Measurements from ENCODE around the gene SPDYE9. TPM values are rescaled to one million over a fixed set of nuclear protein-coding genes. Genes with fewer than 3 reads are reported as not detected.
"Not testable (repeated sequence)": the region's sequence is repeated elsewhere in the genome, so short reads cannot be mapped to it uniquely, and the experiment has no call there.

Gene SPDYE9, protein sequence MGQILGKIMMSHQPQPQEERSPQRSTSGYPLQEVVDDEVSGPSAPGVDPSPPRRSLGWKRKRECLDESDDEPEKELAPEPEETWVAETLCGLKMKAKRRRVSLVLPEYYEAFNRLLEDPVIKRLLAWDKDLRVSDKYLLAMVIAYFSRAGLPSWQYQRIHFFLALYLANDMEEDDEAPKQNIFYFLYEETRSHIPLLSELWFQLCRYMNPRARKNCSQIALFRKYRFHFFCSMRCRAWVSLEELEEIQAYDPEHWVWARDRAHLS
- not detected in 2 replicates for total RNA-seq (2014; rRNA removed; shearing (Covaris generic))

DNA sequence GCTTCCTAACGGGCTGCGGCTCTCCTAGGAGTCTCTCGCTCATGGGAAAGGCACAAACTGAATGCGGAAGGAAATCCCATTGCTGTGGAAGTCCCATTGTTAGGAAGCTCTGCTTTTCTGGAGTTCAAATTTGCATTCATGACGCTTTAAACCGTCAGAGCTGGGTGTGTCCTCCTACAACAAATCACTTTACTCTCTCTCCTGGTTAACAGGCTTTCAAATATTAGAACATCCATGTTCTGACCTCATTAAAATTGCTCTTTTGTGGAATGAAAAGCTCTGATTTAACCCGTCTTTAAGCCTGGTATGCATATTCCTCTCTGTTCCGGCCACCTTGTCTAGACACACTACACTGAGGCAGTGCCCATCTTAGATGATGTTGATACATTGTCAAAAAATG lies at the start of gene SPDYE9:
Gene SPDYE9, minus strand, starts transcription at position 101 of the 400 bp plus-strand sequence. CDS start 1,800 bp downstream, outside the sequence.
- not testable (repeated sequence) for DNase-seq (ENCODE audit: low read depth)

DNA sequence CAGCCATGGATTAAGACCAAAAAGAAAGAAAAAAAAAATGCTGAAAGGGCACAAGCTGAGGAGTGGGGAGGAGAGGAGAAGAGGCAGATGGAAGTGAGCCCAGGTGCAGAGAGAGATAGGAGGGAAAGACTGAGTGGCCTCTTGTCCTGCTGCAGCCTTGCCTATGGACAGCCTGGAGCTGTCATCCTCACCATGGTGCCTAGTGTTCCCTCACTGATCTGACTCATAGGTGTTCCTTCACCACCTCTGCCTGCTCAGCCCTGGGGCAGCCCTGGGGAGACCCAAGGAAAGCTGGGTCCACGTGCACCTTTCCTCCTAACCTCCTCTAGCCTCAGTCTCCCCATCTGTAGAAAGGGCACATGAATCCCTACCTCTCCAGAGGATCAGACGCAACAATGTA lies 49.0 kb upstream of the SPDYE9 start:
- DNase-seq (ENCODE audit: low read depth): not testable (repeated sequence)

DNA sequence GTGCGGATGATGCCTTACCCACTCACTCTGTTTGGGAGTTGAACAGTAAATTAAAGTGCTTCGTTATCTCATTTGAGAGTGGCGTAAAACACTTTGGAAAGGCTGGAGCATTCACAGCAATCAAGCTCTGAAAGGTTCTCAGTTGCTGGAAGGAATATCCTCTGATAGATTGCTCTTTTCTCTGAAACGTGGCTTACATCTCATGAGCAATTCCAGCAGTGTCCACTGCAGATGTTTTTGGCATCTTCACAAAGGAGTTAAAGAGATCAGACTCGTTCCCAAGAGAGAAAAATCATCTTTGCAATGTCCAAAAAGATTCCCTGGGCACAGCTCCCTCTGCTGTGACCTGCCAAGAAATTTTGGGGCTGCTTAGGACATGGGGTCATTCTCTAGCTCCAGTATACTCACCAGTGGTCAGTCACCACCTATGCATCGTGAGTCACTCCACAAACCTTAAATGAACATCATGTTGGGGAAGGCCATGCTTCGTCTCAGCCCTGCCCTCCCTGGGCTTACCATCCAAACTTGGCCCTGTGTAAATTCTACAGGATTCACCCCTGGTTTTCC lies 46.9 kb upstream of the SPDYE9 start:
- not testable (repeated sequence) for DNase-seq (ENCODE audit: low read depth)

DNA sequence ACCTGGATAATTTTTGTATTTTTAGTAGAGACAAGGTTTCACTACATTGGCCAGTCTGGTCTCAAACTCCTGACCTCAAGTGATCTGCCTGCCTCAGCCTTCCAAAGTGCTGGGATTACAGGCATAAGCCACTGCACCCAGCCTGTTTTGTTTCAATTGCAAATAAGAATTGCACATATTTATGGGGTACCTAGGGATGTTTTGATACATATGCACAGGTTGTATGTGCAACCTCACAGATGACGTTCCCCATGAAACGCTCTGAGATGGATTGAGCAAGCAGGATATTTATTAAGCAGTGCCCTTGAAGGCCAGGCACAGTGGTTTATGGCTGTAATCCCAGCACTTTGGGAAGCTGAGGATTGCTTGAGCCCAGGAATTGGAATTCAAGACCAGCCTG lies 44.8 kb upstream of the SPDYE9 start:
- not testable (repeated sequence) for DNase-seq (ENCODE audit: low read depth)

DNA sequence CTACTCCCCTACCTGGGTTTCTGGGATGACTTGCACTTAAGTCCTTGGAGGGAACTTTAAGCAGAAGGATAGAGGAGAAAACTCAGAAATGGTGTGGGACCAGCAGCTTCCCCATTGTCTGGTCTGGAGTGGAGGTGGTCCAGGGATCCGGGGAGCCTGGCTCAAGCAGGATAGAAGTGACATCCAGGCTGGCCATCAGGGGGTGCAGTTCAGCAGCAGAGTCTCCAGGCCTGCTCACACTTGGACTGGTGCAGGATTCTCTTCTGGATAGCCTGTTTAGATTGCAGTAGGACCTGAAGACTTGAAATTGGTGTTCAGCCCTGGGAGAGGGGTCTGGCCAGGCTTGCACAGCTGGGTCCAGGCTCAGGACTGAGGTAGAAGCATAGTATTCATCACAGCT lies 38.3 kb upstream of the SPDYE9 start:
- not testable (repeated sequence) for DNase-seq (ENCODE audit: low read depth)

DNA sequence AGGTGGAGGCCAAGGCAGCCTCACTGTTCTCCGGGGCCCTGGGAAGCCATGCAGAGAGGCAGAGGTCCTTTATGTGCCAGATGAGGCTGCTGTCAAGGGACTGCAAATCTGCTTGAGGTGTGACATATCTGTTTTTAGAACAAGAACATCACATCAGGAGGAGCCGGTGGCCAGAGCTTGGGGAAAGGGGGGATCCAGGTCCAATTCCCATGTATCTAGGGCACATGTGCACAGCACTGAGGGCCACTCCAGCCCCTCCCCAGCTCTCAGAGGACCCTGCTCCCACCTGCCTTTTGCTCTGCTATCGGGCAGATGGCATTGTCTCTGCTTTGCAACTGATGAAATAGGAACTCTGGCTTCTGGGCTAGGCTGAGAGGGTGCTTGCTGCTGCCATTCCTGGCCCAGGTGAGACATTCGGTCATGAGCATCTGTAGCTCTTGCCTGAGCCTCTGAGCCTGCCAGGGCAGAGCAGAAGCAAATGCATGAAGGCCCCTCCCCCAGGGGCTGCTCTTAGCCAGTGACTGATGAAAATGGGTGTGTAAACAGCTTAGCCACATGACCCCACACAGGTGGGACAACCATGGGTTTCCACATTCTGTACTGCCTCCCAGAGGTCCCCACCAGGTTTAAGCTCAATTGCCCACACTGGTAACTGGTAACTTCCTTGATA lies 37.1 kb upstream of the SPDYE9 start:
- not testable (repeated sequence) for DNase-seq (ENCODE audit: low read depth)

DNA sequence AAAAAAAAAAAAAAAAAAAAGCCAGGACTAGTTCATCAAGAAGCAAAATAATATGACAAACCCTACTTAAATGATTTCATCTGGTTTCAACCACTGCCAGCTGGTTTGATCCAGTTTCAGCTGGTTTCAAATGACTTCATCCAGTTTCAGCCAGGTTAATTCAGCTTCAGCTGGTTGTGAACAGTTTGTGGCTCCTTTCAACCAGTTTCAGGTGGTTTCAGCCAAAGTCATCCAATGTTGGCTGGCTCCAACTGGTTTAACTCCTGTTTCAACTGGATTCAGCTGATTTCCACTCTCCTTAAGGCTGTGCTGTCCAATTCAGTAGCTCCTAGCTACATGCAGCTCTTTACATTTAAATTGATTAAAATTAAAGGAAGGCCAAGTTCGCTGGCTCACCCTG lies 32.3 kb upstream of the SPDYE9 start:
- DNase-seq (ENCODE audit: low read depth): not testable (repeated sequence)

DNA sequence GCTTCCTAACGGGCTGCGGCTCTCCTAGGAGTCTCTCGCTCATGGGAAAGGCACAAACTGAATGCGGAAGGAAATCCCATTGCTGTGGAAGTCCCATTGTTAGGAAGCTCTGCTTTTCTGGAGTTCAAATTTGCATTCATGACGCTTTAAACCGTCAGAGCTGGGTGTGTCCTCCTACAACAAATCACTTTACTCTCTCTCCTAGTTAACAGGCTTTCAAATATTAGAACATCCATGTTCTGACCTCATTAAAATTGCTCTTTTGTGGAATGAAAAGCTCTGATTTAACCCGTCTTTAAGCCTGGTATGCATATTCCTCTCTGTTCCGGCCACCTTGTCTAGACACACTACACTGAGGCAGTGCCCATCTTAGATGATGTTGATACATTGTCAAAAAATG lies 28.0 kb downstream of the SPDYE9 start, which contains the start of gene SPDYE11:
Gene SPDYE11, minus strand, starts transcription at position 101 of the 400 bp plus-strand sequence. CDS start 1,800 bp downstream, outside the sequence.
- not testable (repeated sequence) for DNase-seq (ENCODE audit: low read depth)

DNA sequence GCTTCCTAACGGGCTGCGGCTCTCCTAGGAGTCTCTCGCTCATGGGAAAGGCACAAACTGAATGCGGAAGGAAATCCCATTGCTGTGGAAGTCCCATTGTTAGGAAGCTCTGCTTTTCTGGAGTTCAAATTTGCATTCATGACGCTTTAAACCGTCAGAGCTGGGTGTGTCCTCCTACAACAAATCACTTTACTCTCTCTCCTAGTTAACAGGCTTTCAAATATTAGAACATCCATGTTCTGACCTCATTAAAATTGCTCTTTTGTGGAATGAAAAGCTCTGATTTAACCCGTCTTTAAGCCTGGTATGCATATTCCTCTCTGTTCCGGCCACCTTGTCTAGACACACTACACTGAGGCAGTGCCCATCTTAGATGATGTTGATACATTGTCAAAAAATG lies 56.2 kb downstream of the SPDYE9 start, which contains the start of gene SPDYE8:
Gene SPDYE8, minus strand, starts transcription at position 101 of the 400 bp plus-strand sequence. CDS start 1,800 bp downstream, outside the sequence.
- DNase-seq (ENCODE audit: low read depth): not testable (repeated sequence)

Other genes with a start within 250 kb of the SPDYE9 start
- gene POM121, start 160.9 kb downstream of the SPDYE9 start, total RNA-seq (2014; rRNA removed; shearing (Covaris generic)): 4.4 and 4.5 TPM in 2 replicates
- not detected in 2 replicates for gene TRIM74, start 116.6 kb downstream of the SPDYE9 start, total RNA-seq (2014; rRNA removed; shearing (Covaris generic))
- not detected in 2 replicates for gene SPDYE8, start 56.3 kb downstream of the SPDYE9 start, total RNA-seq (2014; rRNA removed; shearing (Covaris generic))
- gene SPDYE11, start 28.1 kb downstream of the SPDYE9 start, total RNA-seq (2014; rRNA removed; shearing (Covaris generic)): not detected in 2 replicates
- gene NSUN5, start 222.8 kb upstream of the SPDYE9 start, total RNA-seq (2014; rRNA removed; shearing (Covaris generic)): 24.1 and 27.2 TPM in 2 replicates
- not detected in 2 replicates for gene TRIM50, start 242.0 kb upstream of the SPDYE9 start, total RNA-seq (2014; rRNA removed; shearing (Covaris generic))
- not detected in 2 replicates for gene FKBP6, start 242.1 kb upstream of the SPDYE9 start, total RNA-seq (2014; rRNA removed; shearing (Covaris generic))